Measurements from ENCODE around the gene KRTDAP. TPM values are rescaled to one million over a fixed set of nuclear protein-coding genes. Genes with fewer than 3 reads are reported as not detected.

Gene KRTDAP, protein sequence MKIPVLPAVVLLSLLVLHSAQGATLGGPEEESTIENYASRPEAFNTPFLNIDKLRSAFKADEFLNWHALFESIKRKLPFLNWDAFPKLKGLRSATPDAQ
- not detected in 2 replicates for total RNA-seq

DNA sequence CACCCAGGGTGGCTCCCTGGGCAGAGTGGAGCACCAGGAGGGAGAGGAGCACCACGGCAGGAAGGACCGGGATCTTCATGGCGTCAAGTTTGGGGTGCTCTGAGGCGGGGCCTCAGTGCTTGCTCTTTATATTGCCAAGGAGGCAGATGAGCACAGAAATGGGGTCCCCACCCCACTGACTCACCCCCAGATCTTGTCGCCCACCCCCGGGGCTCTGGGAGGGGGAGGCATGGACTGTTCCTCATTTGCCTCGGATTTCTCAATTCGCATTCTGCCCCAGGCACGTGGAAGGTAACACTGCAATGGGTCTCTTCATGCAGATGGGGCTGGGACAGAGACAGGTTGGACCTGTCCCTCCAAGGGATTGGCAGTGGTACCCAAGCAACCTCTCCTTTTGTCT lies at the start of gene KRTDAP:
Gene KRTDAP (minus strand): TSS at position 101 of the 400 bp plus-strand sequence. CDS start 22 bp downstream, at position 79.

DNA sequence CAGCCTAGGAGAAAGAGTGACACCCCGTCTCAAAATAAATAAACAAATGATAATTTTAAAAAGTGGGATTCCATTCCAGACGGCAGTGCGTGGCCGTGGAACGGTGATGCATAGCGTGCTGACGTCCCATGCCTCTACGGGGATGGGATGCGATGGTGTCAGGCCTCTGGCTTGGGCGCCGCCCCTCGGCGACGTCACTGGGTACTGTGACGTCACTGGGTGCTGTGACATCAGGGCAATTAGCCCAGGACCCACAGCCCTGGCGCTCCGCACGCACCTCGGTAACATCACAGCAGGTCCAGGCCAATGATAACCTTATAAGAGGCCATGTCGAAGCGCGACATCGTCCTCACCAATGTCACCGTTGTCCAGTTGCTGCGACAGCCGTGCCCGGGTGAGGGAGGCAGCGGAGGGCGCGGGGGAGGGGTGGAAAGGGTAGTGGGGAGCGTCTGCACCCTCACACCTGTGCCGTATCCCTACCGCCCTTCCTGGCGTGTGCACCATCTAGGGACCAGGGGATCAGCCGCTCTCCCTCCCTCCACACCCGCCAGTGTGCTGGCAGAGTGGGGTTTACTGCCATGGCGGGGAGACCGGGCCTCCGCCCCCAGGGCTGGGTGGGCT lies 43.0 kb upstream of the KRTDAP start, which contains the start of gene GAPDHS:
Gene GAPDHS (plus strand): TSS at position 256 of the 621 bp plus-strand sequence. CDS start 72 bp downstream, at position 328.

DNA sequence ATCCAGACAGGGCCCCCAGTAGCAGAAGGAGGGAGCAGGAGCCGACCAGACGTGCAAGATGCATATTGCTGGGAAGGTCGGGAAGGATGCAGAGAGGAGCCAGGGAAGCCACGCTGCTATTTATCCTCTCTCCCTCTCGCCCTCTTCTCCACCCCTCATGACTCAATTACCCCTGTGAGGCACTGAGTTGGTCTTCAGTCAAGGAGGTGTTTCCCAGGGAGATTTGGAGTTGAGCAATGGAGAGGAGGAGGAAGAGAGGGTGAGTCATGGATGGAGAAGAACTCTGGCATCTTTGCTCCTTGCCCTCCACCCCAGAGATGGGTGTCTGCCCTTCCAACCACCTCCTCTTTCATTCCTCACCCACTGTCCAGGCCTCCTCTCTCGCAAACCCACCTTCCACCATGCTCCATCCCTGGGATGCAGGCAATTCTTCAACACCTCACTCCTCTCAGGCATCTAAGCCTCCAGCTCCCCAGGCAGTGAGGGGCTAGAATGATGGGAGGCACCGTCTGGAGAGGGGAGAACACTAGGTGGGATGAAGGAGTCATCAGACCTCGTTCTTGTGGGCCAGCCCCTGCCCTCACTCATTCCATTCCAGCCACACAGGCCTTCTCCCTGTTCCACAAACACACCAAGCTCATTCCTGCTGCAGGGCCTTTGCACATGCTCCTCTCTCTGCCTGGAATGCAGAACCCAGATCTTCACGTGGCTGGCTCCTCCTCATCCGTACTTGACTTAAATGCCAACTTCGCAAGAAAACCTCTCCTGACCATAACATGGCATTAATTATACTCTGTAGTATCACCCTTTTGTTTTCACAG lies 38.2 kb upstream of the KRTDAP start, which contains the start of gene SBSN:
Gene SBSN (minus strand): TSS at position 94 of the 821 bp plus-strand sequence. CDS start 30 bp downstream, at position 64.

DNA sequence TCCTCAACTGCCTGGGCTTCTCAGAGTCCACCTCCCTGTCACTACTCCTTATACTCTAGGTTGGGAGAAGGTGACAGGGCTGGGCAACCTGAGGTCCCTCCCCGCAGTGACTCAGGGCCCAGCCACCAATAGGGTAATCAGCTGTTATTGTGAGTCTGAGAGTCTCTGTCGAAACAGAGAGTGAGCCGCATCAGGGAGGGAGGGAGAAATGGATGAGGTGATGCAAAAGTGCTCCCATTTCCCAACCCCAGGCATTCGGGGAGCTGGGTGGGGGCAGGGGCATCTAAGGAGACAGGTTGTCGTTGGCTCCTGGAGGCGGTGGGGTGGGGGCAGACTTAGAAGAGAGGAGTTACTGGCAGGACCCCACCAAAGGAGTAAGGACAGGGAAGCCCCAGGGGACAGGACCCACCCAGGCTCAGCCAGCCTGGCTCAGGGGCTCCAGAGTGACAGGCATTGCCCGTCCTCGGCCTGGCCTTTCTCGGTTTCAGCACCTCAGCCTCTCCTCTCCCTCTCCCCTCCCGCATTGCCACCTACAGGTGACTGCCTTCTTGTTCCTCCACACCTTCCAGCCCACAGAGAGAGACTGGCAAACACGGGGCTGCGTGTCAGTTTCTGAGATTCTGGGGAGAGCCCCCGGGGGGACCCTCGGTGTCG lies 23.5 kb upstream of the KRTDAP start, which contains the start of gene DMKN:
Gene DMKN (minus strand): TSS at position 22 of the 654 bp plus-strand sequence. CDS start 174 bp downstream, outside the sequence.

DNA sequence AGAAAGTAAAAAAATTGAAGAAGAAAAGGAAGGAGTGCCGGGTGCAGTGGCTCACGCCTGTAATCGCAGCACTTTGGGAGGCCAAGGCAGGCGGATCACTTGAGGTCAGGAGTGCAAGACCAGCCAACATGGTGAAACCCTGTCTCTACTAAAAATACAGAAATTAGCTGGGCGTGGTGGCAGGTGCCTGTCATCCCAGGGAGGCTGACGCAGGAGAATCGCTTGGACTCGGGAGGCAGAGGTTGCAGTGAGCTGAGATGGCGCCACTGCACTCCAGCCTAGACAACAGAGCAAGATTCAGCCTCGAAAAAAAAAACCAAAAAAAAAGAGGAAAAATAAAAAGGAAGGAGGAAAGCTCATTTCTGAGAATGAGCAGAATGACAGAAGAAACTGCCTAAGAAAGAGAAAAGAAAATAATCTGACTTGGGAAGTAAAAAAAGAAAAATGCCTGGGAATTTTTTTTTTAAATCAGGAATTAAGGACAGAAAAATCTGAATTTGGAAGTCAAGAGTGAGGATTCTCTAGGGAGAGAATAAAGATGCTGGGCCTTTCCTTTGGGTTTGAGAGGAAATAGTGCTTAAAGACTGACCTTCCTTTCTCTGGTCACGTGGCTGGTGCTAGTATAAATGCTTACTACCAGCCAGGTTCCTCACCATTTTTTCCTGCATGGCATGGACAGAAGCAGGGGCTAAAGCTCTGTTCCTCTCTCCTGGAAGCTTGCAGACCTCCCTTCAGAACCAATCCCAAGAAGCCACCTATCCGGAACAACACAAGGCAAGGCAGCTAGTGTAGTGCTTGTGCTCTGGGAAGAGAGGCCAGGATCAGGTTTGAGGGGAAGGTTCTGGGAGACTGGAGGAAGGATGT lies 42.4 kb downstream of the KRTDAP start, which contains the start of gene FFAR2:
Gene FFAR2 (plus strand): TSS at position 652 of the 864 bp plus-strand sequence. CDS start 1,458 bp downstream, outside the sequence.

Other genes with a start within 250 kb of the KRTDAP start
- 0.47 TPM in 1 of 2 replicates, not detected in the other for gene LSR, start 241.5 kb downstream of the KRTDAP start, total RNA-seq
- gene USF2, start 221.5 kb downstream of the KRTDAP start, total RNA-seq, result 41.8 and 59.8 TPM in 2 replicates
- gene HAMP, start 207.9 kb downstream of the KRTDAP start, total RNA-seq, result not detected in 2 replicates
- not detected in 2 replicates for gene MAG, start 198.3 kb downstream of the KRTDAP start, total RNA-seq
- gene CD22, start 161.3 kb downstream of the KRTDAP start, total RNA-seq, result 0.16 TPM in 1 of 2 replicates, not detected in the other
- not detected in 2 replicates for gene FFAR1, start 142.6 kb downstream of the KRTDAP start, total RNA-seq
- not detected in 2 replicates for gene FFAR3, start 132.0 kb downstream of the KRTDAP start, total RNA-seq
- gene GPR42, start 119.4 kb downstream of the KRTDAP start, total RNA-seq, result not detected in 2 replicates
- not detected in 2 replicates for gene FFAR2, start 42.2 kb downstream of the KRTDAP start, total RNA-seq
- 6.6 and 8.4 TPM in 2 replicates for gene DMKN, start 23.2 kb upstream of the KRTDAP start, total RNA-seq
- 4.7 and 5.2 TPM in 2 replicates for gene SBSN, start 37.8 kb upstream of the KRTDAP start, total RNA-seq
- gene GAPDHS, start 43.0 kb upstream of the KRTDAP start, total RNA-seq, result not detected in 2 replicates
- gene TMEM147, start 55.2 kb upstream of the KRTDAP start, total RNA-seq, result 79.0 and 82.8 TPM in 2 replicates
- not detected in 2 replicates for gene ATP4A, start 73.2 kb upstream of the KRTDAP start, total RNA-seq
- gene PMIS2, start 95.7 kb upstream of the KRTDAP start, total RNA-seq, result not detected in 2 replicates
- gene HAUS5, start 122.3 kb upstream of the KRTDAP start, total RNA-seq, result 3.7 and 3.8 TPM in 2 replicates
- gene RBM42, start 138.6 kb upstream of the KRTDAP start, total RNA-seq, result 19.0 and 29.5 TPM in 2 replicates
- gene ETV2, start 151.3 kb upstream of the KRTDAP start, total RNA-seq, result 0.17 and 0.63 TPM in 2 replicates
- gene COX6B1, start 157.9 kb upstream of the KRTDAP start, total RNA-seq, result 531 and 566 TPM in 2 replicates
- not detected in 2 replicates for gene UPK1A, start 176.1 kb upstream of the KRTDAP start, total RNA-seq
- not detected in 2 replicates for gene ZBTB32, start 214.1 kb upstream of the KRTDAP start, total RNA-seq
- gene KMT2B, start 227.5 kb upstream of the KRTDAP start, total RNA-seq, result 2.7 and 6.8 TPM in 2 replicates

Measured in bronchial smooth muscle cell (primary cell).